ENCODE data around the gene CIB2.

GRCh38 chr15:78063217-78063616, 68.0 kb downstream of the CIB2 start:
- TF ChIP-seq, protein P1, sequence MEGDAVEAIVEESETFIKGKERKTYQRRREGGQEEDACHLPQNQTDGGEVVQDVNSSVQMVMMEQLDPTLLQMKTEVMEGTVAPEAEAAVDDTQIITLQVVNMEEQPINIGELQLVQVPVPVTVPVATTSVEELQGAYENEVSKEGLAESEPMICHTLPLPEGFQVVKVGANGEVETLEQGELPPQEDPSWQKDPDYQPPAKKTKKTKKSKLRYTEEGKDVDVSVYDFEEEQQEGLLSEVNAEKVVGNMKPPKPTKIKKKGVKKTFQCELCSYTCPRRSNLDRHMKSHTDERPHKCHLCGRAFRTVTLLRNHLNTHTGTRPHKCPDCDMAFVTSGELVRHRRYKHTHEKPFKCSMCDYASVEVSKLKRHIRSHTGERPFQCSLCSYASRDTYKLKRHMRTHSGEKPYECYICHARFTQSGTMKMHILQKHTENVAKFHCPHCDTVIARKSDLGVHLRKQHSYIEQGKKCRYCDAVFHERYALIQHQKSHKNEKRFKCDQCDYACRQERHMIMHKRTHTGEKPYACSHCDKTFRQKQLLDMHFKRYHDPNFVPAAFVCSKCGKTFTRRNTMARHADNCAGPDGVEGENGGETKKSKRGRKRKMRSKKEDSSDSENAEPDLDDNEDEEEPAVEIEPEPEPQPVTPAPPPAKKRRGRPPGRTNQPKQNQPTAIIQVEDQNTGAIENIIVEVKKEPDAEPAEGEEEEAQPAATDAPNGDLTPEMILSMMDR (conservative IDR thresholded peaks at IDR 0.05) = no peak
- TF ChIP-seq EZH2 (IDR thresholded peaks at IDR 0.05; ENCODE audit: low read depth) = no peak

Data from PC-9 (cell line).